ENCODE results near the gene HDGFL1. TPM values are rescaled to one million over a fixed set of nuclear protein-coding genes. Genes with fewer than 3 reads are reported as not detected.

Gene HDGFL1
- total RNA-seq, 1 donor, result not detected

GRCh38 chr6:22579439-22579838 is 10.1 kb downstream of the HDGFL1 start:
- Histone ChIP-seq H2AFZ (ENCODE audit: low read length) (peak overlapping the region; percentile 32), H3K36me3 (ENCODE audit: insufficient read depth, low read length) (no peaks in the 10 kb centered on the region), H3K27me3 (ENCODE audit: insufficient read depth, low read length) (no peaks in the 10 kb centered on the region), H3K4me3 (ENCODE audit: insufficient read depth, low read length) (no peak overlapping the region), H4K20me1 (ENCODE audit: insufficient read depth, low read length) (no peaks in the 10 kb centered on the region), H3K4me1 (ENCODE audit: insufficient read depth, low read length) (peaks cover 3% of the 10 kb centered on the region), H3K27ac (ENCODE audit: low read depth, low read length) (no peak overlapping the region), H3K79me2 (ENCODE audit: insufficient read depth, low read length) (no peaks in the 10 kb centered on the region), H3K4me2 (ENCODE audit: insufficient read depth, low read length) (no peak overlapping the region), H3K9me3 (ENCODE audit: low read depth, low read length) (no peaks in the 10 kb centered on the region)
- TF ChIP-seq, protein P1, sequence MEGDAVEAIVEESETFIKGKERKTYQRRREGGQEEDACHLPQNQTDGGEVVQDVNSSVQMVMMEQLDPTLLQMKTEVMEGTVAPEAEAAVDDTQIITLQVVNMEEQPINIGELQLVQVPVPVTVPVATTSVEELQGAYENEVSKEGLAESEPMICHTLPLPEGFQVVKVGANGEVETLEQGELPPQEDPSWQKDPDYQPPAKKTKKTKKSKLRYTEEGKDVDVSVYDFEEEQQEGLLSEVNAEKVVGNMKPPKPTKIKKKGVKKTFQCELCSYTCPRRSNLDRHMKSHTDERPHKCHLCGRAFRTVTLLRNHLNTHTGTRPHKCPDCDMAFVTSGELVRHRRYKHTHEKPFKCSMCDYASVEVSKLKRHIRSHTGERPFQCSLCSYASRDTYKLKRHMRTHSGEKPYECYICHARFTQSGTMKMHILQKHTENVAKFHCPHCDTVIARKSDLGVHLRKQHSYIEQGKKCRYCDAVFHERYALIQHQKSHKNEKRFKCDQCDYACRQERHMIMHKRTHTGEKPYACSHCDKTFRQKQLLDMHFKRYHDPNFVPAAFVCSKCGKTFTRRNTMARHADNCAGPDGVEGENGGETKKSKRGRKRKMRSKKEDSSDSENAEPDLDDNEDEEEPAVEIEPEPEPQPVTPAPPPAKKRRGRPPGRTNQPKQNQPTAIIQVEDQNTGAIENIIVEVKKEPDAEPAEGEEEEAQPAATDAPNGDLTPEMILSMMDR (IDR thresholded peaks at IDR 0.05; ENCODE audit: extremely low read depth, low read depth, low read length), result no peak
- DNase-seq (ENCODE audit: insufficient read length, low spot score, missing footprints), result no peak

DNA sequence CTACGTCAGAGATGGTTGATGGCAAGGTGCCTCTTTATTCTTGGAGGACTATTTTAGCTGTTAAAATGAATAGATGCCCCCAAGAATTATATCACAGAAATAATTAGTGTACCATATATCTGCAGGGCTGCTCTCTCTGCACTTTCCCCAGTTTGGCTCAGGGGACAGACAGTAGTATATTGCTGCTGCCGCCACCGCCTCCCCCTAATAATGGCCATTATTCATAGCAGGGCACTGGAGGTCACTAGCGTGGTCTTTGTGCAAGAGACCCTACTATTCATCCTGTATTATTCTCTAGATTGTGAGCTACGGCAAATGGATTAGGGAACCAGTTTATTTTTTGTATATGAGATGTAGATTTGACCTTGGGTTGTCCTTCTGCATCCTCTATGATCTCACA is 11.0 kb downstream of the HDGFL1 start:
- TF ChIP-seq, protein P1 (IDR thresholded peaks at IDR 0.05; ENCODE audit: extremely low read depth, low read depth, low read length), result no peak
- no peak for DNase-seq (ENCODE audit: insufficient read length, low spot score, missing footprints)
- Histone ChIP-seq H3K27me3 (ENCODE audit: insufficient read depth, low read length) (no peaks in the 10 kb centered on the region), H3K4me3 (ENCODE audit: insufficient read depth, low read length) (no peak overlapping the region), H4K20me1 (ENCODE audit: insufficient read depth, low read length) (no peaks in the 10 kb centered on the region), H3K4me2 (ENCODE audit: insufficient read depth, low read length) (no peak overlapping the region), H3K27ac (ENCODE audit: low read depth, low read length) (no peak overlapping the region), H3K79me2 (ENCODE audit: insufficient read depth, low read length) (no peaks in the 10 kb centered on the region), H2AFZ (ENCODE audit: low read length) (no peak overlapping the region), H3K36me3 (ENCODE audit: insufficient read depth, low read length) (no peaks in the 10 kb centered on the region), H3K4me1 (ENCODE audit: insufficient read depth, low read length) (peaks cover 3% of the 10 kb centered on the region), H3K9me3 (ENCODE audit: low read depth, low read length) (no peaks in the 10 kb centered on the region)

DNA sequence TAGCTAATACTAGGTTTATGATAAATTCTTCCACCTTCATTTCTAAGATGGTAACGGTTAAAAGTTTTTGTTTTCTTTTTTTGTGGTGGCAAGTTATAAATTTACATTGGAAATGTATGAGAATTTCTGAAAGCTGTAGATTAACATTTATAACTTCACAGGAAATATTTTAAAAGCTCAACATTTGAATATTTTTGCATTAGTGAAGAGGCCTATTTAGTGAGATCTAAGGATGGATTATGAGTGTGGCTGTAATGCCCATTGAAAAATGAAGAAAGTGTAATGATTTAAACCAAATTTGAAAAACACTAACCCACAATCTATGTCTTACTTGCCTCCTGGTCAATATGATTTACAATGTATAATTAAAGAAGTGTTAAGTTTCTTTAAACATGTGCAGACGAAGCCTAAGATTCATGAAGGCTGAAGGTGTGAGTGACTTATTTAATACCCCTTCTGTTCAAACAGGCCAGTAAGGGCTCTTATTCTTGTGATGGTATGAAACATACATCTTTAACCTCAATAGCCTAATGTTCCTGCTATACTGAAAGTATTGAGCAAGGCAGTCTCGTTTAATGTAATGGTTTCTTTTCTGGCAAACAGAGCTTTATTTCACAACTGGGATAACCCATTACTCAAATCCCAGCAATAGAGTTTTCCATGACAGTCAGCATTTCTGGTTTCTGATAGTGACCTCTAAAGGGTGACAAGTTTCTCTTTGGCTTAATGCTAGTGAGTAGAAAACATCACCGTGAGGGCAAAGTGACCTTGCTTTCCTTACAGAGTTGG is 13.2 kb downstream of the HDGFL1 start:
- H3K79me2 ChIP-seq (ENCODE audit: insufficient read depth, low read length), result no peaks in the 10 kb centered on the region
- H4K20me1 ChIP-seq (ENCODE audit: insufficient read depth, low read length), result no peaks in the 10 kb centered on the region
- no peak overlapping the region for H2AFZ ChIP-seq (ENCODE audit: low read length)
- H3K9me3 ChIP-seq (ENCODE audit: low read depth, low read length), result no peaks in the 10 kb centered on the region
- TF ChIP-seq, protein P1 (IDR thresholded peaks at IDR 0.05; ENCODE audit: extremely low read depth, low read depth, low read length), result no peak
- H3K27ac ChIP-seq (ENCODE audit: low read depth, low read length), result no peak overlapping the region
- H3K4me3 ChIP-seq (ENCODE audit: insufficient read depth, low read length), result no peak overlapping the region
- no peaks in the 10 kb centered on the region for H3K27me3 ChIP-seq (ENCODE audit: insufficient read depth, low read length)
- no peak for DNase-seq (ENCODE audit: insufficient read length, low spot score, missing footprints)
- H3K36me3 ChIP-seq (ENCODE audit: insufficient read depth, low read length), result no peaks in the 10 kb centered on the region
- H3K4me1 ChIP-seq (ENCODE audit: insufficient read depth, low read length), result no peaks in the 10 kb centered on the region
- H3K4me2 ChIP-seq (ENCODE audit: insufficient read depth, low read length), result no peak overlapping the region

DNA sequence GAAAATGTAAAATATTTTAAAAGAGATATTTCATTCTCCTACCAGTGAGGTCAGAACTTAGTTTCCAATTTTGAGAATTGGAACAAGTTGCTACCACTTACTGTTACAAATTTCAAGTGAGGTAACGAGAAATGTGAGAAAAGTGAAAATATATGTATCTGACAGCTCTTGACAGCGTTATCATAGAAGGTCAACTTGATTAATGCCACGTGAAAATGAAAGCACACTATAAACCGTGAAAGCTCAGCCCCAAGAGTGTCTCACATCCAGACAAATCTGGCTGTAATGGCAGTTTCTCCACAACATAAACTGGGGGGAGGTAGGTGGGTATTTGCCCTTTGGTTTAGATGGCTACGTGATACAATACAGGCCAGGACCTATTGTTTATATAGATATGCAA is 13.9 kb downstream of the HDGFL1 start:
- Histone ChIP-seq H3K36me3 (ENCODE audit: insufficient read depth, low read length) (no peaks in the 10 kb centered on the region), H3K4me2 (ENCODE audit: insufficient read depth, low read length) (no peak overlapping the region), H3K27me3 (ENCODE audit: insufficient read depth, low read length) (no peaks in the 10 kb centered on the region), H3K79me2 (ENCODE audit: insufficient read depth, low read length) (no peaks in the 10 kb centered on the region), H3K4me1 (ENCODE audit: insufficient read depth, low read length) (no peaks in the 10 kb centered on the region), H3K27ac (ENCODE audit: low read depth, low read length) (no peak overlapping the region), H3K4me3 (ENCODE audit: insufficient read depth, low read length) (no peak overlapping the region), H4K20me1 (ENCODE audit: insufficient read depth, low read length) (no peaks in the 10 kb centered on the region), H2AFZ (ENCODE audit: low read length) (no peak overlapping the region), H3K9me3 (ENCODE audit: low read depth, low read length) (no peaks in the 10 kb centered on the region)
- TF ChIP-seq, protein P1 (IDR thresholded peaks at IDR 0.05; ENCODE audit: extremely low read depth, low read depth, low read length), result no peak
- DNase-seq (ENCODE audit: insufficient read length, low spot score, missing footprints), result no peak
